HG03097 (cell line): ENCODE results near the gene XG.
"Not testable (repeated sequence)": the region's sequence is repeated elsewhere in the genome, so short reads cannot be mapped to it uniquely, and the experiment has no call there.

Experiments
- ATAC-seq: cut with Tn5 transposase; IDR thresholded peaks from one replicate; pipeline ENCODE4 v1.9.1; 2021; ENCODE audit not compliant: unreplicated experiment, low FRiP score

XG gene

GRCh38 chrX:2751874-2752300, at the start of gene XG:
TSS of gene XG (plus strand) at chrX:2752040. CDS start at chrX:2752275, 235 bp downstream.
- ATAC-seq, result not testable (repeated sequence)

- no peak for ATAC-seq
Observed at GRCh38 chrX:2703991-2704369, 47.9 kb upstream of the XG start.

- no peak for ATAC-seq
Observed at GRCh38 chrX:2705046-2705832, 46.6 kb upstream of the XG start.

GRCh38 chrX:2707334-2707760, 44.5 kb upstream of the XG start:
- peak; percentile 92 for ATAC-seq

- ATAC-seq, result no peak
Observed at GRCh38 chrX:2708021-2708420, 43.8 kb upstream of the XG start.

- no peak for ATAC-seq
Observed at GRCh38 chrX:2708592-2709188, 43.1 kb upstream of the XG start.

GRCh38 chrX:2709556-2709955, 42.3 kb upstream of the XG start:
- no peak for ATAC-seq

GRCh38 chrX:2710041-2710840, 41.6 kb upstream of the XG start:
- no peak for ATAC-seq

- no peak for ATAC-seq
Observed at GRCh38 chrX:2711441-2711840, 40.4 kb upstream of the XG start.

- no peak for ATAC-seq
Observed at GRCh38 chrX:2712428-2712827, 39.4 kb upstream of the XG start.

GRCh38 chrX:2712890-2713840, 38.7 kb upstream of the XG start:
- no peak for ATAC-seq

GRCh38 chrX:2714551-2714950, 37.3 kb upstream of the XG start:
- ATAC-seq, result no peak

GRCh38 chrX:2715066-2715600, 36.7 kb upstream of the XG start:
- ATAC-seq, result no peak

GRCh38 chrX:2717312-2717711, 34.5 kb upstream of the XG start:
- no peak for ATAC-seq

- ATAC-seq, result no peak
Observed at GRCh38 chrX:2718821-2719220, 33.0 kb upstream of the XG start.

GRCh38 chrX:2719774-2720447, 31.9 kb upstream of the XG start:
- no peak for ATAC-seq

GRCh38 chrX:2723286-2723879, 28.5 kb upstream of the XG start:
- ATAC-seq, result no peak

- not testable (repeated sequence) for ATAC-seq
Observed at GRCh38 chrX:2727264-2727663, 24.6 kb upstream of the XG start.

GRCh38 chrX:2732076-2732475, 19.8 kb upstream of the XG start:
- no peak for ATAC-seq
